Activated CD4-positive, alpha-beta T cell treated with anti-CD3 and anti-CD28 coated beads, Interleukin-2, amount 50 U/mL, for 16 hours (primary cell): ENCODE measurements around the gene KANTR.

Experiments used
- DNase-seq: peaks from one replicate; pipeline ENCODE4 v3.0.0-alpha.2; 2020

The KANTR gene

GRCh38 chrX:53093748-53094581 lies at the start of gene KANTR:
KANTR (plus strand) TSS chrX:53094142; CDS start chrX:53124273, 30,131 bp downstream.
- peak; percentile 90 for DNase-seq

DNA sequence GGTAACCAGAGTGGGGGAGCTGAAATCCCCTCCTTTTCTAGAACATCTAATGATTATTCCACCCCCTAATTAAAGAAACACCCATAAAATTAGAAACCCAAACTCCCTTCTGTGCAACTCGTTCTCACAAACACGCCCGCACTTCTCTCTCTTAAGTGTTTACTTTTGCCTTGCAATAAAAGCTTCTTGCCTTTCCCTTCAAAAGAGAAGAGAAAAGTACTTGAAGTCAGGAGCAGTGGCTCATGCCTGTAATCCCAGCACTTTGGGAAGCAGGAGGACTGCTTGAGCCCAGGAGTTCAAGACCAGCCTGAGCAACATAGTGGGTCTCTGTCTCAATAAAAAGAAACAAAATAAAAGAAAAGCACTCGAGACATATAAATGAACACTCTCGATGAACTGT lies 48.9 kb upstream of the KANTR start:
- no peak for DNase-seq

GRCh38 chrX:53047228-53047627 lies 46.7 kb upstream of the KANTR start:
- DNase-seq = no peak

DNA sequence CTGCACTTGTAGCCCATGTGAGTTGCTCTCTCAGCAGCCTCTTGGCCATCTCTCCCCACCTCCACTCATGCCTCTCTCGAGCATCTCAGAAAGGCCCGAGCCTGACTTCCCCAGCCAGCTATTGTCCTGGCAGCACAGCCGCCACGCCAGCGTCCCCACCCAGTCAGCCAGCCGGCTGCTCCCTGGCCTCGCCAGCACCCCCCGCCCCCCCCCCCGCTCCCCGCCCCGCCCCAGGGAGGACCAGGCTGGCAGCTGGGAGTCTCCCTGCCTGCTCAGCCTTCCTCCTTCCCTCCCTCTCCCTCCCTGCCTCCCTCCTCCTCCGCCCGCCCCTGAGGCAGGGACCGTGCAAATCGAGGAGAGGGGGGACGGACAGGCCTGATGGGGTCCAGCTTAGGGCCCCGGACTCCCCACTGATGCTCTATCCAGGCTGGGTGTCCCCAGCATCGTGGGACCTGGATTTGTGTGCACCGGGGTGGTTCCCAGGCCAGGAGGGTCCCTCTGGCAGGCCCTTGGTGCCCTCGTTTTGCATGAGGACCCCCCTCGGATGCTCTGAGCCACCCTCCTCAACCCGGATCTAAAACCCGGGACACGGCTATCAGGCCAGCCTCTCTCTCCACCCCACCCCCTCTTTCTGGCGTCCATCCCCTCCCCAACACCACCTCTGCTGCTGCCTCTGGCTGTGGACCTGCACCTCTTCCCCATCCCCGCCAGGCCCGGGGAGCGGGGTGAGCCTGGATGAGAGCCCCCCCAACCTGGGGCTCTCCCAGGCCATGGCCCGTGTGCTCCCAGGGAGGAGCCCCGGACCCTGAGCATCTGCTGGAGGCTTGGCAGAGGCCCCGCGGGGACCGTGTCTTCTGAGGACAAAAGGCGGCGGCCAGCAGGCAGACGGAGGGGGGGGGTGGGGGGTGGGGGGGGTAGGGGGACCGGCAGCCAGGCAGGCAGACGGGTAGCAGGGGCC lies 45.5 kb upstream of the KANTR start, which contains the start of gene GPR173:
Gene GPR173, plus strand, starts transcription at position 621 of the 958 bp plus-strand sequence. CDS start 27,833 bp downstream, outside the sequence.
- no peak for DNase-seq

DNA sequence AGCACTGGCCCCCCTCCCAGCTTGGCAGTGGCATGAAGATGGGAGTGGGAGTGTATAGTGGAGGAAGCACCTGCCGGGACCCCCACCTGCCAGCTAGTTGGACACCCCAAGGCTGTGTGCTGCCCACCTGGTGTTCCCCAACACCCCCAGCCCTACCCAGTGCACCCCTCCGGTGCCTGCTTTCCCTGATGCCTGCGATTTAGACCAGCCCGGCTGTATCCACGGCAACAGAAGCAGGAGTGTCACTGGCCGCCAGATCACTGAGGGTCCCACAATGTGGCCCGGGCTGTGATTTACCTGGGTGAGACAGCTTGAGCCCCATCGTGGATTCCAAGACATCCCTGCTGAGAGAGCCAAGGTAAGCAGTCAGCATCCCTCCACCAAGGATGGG lies 44.8 kb upstream of the KANTR start:
- no peak for DNase-seq

DNA sequence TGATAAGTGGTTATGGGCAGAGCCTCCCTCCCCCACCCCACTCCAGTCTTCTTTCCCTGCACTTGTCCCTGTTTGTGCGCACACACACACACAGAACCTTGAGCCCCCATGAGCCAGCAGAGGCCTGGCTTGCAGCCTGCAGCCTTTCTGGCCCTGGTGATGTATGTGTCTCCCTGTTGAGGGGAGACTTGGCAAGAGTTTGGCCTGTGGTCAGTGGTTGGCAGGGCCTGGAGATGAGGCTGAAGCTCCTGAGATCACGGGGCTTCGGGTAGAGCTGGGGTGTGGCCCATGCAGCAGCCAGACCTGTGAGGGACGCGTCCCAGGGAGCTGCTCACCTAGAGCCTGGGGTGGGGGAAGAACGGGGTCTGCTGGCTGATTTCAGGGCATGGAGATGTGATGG lies 43.1 kb upstream of the KANTR start:
- DNase-seq = no peak

- no peak for DNase-seq
Observed at GRCh38 chrX:53055244-53055849, 38.6 kb upstream of the KANTR start.

DNA sequence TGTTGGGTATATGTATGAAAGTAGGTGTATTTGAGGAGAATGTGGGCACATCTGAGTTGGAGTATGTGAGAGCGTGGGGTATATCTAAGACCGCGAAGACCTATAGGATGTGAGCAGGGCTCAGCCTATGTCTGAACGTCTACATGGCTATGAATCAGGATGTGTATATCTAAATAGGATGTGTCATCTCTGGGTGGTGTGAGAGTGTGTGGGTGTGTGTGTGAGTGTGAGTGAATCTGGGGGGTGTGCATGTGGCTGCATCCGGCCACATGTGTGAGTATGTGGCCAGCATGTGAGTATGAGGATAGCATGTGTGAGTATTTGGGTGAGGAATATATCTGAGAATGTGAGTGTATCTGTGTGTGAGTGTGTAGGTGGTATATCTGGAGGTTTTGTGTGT lies 37.6 kb upstream of the KANTR start:
- DNase-seq = no peak

DNA sequence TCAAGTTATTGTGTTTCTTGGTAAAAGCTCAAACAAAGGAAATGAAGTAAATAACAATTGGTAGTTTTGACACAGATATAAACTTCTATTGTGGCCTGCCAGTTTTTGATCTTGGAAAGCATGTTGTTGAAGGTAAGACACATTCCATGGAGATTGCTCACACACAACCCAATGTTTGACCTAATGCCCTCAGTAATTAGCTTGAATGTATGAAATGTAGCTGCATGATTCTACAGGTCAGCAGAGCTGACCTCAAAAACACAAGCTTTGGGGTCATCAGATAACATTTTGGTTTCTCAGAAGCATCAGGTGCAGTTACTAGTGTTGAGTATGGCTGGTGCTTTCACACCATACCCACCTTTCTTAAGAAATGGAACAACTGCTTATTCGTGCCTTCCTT lies 28.8 kb upstream of the KANTR start:
- DNase-seq = no peak

- no peak for DNase-seq
Observed at GRCh38 chrX:53071064-53071463, 22.9 kb upstream of the KANTR start.

DNA sequence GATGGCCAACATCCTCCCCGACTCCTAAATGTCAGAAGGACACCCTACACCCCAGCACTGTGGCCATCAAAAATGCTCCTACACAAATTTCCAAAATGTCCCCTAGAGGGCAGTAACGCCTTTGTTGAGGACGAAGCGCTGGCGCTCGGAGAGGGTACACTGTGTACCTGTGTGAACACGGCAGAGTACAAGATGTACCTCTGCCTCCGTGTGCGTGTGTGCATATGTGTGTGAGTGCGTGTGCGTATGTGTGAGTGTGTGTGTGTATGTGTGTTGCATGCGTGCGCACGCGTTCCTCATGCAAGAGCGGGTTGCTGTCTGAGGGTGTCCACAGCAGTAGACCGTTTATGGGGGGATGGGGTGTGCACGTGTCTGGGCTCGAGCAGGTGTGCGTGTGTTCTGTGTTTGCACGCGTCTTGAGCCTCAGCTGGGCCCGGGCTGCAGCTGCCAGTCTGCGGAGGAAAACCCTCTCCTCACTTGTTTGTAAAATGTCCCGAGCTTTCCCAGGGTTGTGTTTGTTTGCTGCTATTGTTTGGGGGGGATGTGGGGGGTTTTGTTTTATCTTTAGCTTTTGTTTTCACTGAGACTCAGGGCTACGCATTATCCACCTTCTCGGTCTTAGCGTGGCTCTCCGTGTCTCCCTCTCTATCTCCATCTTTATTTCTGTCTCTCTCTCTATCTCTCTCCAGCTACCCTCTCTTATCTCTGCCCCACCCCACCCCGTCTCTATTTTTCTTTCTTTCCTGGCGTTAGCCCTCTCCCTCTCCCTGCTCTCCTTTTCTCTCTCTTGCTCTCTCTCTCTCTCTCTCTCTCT lies 22.1 kb upstream of the KANTR start:
- peak; percentile 82 for DNase-seq

DNA sequence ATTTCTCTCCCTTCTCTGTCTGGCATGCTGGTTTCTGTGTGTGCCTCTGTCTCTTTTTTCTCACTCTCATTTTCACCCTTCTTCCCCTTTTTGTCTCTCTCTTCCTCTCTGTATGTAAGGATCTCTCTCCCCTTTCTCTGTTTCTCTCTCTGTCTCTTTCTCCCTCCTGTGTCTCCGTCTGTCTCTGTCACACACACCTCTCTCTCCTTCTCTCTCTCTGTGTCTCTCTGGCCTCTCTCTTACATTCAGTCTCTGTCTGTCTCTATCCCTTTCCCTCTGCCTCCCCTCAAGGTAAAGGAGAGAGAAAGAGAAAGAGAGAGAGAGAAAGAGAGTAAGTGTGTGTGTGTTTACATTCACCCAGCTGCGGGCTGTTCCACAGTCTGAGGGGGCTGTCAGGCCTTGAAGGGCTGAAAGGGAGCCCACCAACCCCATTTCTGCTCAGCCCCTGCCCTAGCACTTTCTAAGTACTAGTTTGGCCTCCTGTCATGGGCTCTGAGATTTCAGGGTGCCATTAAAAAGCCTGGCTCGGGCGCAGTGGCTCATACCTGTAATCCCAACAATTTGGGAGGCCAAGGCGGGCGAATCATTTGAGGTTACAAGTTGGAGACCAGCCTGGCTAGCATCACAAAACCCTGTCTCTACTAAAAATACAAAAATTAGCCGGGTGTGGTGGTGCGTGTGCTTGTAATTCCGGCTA lies 21.4 kb upstream of the KANTR start:
- no peak for DNase-seq

GRCh38 chrX:53073115-53073586 lies 20.8 kb upstream of the KANTR start:
- DNase-seq = no peak

GRCh38 chrX:53075011-53075410 lies 18.9 kb upstream of the KANTR start:
- DNase-seq = no peak

GRCh38 chrX:53076671-53077070 lies 17.3 kb upstream of the KANTR start:
- no peak for DNase-seq

DNA sequence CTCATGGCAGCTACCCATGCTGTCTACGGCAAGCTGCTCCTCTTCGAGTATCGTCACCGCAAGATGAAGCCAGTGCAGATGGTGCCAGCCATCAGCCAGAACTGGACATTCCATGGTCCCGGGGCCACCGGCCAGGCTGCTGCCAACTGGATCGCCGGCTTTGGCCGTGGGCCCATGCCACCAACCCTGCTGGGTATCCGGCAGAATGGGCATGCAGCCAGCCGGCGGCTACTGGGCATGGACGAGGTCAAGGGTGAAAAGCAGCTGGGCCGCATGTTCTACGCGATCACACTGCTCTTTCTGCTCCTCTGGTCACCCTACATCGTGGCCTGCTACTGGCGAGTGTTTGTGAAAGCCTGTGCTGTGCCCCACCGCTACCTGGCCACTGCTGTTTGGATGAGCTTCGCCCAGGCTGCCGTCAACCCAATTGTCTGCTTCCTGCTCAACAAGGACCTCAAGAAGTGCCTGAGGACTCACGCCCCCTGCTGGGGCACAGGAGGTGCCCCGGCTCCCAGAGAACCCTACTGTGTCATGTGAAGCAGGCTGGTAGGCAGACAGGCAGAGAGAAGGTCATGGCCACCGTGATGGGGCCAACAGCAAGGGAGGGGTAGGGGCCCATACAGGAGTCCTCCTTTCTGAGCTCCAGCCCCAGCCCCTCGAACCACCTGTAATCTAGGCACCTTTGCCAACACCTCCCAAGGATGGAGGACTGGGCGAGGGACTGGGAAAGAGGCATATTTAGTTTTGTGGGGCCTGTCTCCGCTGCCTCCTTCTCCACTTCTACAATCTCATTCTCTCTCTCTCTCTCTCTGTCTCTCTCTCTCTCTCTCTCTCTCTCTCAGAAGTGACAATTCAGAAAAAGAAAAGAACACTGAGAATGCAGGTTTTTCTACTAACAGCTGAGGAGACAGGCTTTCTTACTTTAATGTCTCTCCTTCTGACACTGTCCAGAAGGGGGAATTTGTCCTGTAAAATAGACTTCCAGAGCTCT lies 16.4 kb upstream of the KANTR start:
- no peak for DNase-seq

DNA sequence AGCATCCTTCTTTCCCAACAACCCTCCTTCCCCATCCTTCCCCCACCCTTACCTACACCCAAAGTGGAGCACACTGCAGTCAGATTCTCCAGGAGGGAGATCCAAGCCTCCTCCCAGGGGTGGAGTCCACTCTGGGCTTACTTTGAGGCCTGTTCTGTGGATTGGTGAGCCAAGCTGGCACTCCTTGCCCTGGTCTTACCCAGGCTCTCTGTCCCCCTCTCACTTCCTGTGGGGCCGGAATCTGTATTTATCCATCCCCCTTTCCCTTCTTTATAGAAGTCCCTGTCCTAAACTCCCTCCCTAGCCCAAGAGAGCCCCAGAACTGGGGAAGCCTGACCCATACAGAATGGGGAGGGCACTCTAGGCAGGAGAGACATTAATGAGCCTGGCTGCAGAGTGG lies 15.0 kb upstream of the KANTR start:
- no peak for DNase-seq

- no peak for DNase-seq
Observed at GRCh38 chrX:53080628-53081580, 13.0 kb upstream of the KANTR start.
